Activated CD8-positive, alpha-beta T cell treated with anti-CD3 and anti-CD28 coated beads, Interleukin-2, amount 10 ng/mL, durations not matched to agents 7 days and 5 days (primary cell): ENCODE results near the gene CLEC20A. TPM values are rescaled to one million over a fixed set of nuclear protein-coding genes. Genes with fewer than 3 reads are reported as not detected.

Source experiments
- ATAC-seq: fragments of 150-1000 bp; cut with Tn5 transposase; one replicate; pipeline ENCODE4 v1.10.0; 2021; ENCODE audit warnings: moderate library complexity
- CTCF ChIA-PET: fragments of 350-600 bp; sonication (Branson Sonifier 250); formaldehyde crosslinking; loops from one replicate; lab custom pipeline; 2021; ENCODE audit warnings: antibody characterized with exemption; lab: Charles Lee
- POLR2A ChIA-PET: fragments of 350-600 bp; sonication (Branson Sonifier 250); formaldehyde crosslinking; loops from one replicate; lab custom pipeline; 2021; ENCODE audit warnings: antibody characterized with exemption; lab: Charles Lee
- DNase-seq: peaks from one replicate; pipeline ENCODE4 v3.0.0-alpha.2; 2020
- H3K27ac Mint-ChIP-seq: one replicate; pipeline ENCODE4 v1.8.0; 2021; ENCODE audit warnings: mild to moderate bottlenecking, mixed read lengths
- H3K27me3 Mint-ChIP-seq: one replicate; pipeline ENCODE4 v1.8.0; 2021; ENCODE audit warnings: low read depth, mixed read lengths
- H3K36me3 Mint-ChIP-seq: one replicate; pipeline ENCODE4 v1.8.0; 2021; ENCODE audit warnings: low read depth, mixed read lengths
- H3K4me1 Mint-ChIP-seq: one replicate; pipeline ENCODE4 v1.8.0; 2021; ENCODE audit warnings: low read depth, mixed read lengths
- H3K4me3 Mint-ChIP-seq: one replicate; pipeline ENCODE4 v1.8.0; 2021; ENCODE audit warnings: mild to moderate bottlenecking, mixed read lengths
- H3K9me3 Mint-ChIP-seq: one replicate; pipeline ENCODE4 v1.8.0; 2022; ENCODE audit warnings: mixed read lengths; ENCODE audit not compliant: insufficient read depth
- total RNA-seq, 2 experiments: library from RNA; stranded (reverse); gene quantifications; one replicate each; pipeline ENCODE4 v1.2.3, GENCODE V29; 2021

CLEC20A gene
- not detected for total RNA-seq

DNA sequence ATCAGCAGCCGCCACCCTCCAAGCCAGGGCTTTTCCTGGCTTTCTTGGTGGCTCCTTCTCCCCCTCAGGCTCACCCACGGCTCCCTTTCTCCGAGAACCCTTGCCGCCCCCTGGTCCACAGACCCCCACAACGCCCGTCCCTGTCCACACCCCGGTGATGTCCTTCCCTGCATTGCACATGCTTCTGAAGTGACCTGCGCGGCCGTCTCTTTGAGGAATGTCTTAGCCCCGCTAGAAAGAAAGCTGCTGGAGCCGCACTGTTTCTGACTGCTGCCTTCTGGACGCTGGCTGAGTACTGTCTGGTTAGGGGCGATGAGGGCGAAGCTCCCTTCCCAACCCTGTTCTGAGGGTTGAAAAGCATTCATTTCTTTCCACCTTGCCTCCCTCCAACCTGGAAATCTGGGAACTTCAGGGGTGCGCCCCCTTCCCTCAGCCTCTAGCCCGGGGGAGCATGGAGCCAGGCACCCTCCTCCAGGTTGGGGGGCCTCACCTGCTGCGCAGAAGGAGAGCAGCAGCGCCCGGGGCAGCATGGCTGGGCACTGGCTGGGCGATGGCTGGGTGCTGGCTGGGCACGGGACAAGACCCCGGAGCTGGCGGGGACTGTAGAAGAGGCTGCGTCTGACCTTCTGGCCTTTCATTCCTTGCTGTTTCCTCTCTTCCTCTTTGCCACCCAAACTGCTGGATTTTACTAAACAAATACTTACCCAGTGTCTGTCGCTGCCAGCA, at the start of gene CLEC20A:
CLEC20A (minus strand) TSS at position 555 of the 726 bp plus-strand sequence; CDS start at position 530, 25 bp downstream.
- H3K27me3 Mint-ChIP-seq = no peaks in the 10 kb centered on the region
- ATAC-seq (no peak), DNase-seq (no peak)
- POLR2A ChIA-PET = no interaction called here
- no peaks in the 10 kb centered on the region for H3K9me3 Mint-ChIP-seq
- no peaks in the 10 kb centered on the region for H3K36me3 Mint-ChIP-seq
- H3K4me1 Mint-ChIP-seq = no peaks in the 10 kb centered on the region
- no peak within 1 kb of the TSS for H3K27ac Mint-ChIP-seq
- CTCF ChIA-PET = no interaction called here
- H3K4me3 Mint-ChIP-seq = no peak within 1 kb of the TSS

DNA sequence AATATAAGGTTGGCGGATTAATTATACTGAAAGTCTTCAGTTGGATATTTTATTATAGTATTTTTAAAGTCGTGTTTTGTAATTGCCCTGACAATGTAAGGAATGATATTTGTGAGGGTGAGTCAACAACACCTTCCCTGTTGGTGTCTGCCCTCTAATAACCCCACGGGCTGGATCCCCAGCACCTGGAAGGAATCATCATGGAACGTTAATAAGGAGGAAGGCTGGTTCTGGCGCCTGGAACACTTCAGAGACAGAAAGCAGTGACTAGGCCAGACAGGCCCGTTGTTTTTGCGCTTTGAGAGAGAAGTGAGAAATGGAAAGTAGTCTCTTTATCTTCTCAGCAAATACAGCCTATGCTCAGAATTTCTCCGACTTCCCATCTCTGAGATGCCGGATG, 47.8 kb upstream of the CLEC20A start:
- ATAC-seq (no peak), DNase-seq (no peak)
- Mint-ChIP-seq H3K4me3 (no peak overlapping the region), H3K27ac (no peak overlapping the region), H3K36me3 (no peaks in the 10 kb centered on the region), H3K4me1 (peaks cover 4% of the 10 kb centered on the region), H3K27me3 (no peaks in the 10 kb centered on the region), H3K9me3 (no peaks in the 10 kb centered on the region)
- POLR2A ChIA-PET = no interaction called here
- CTCF ChIA-PET = interaction anchor here (0.7 to 1.6 kb wide), 3 partner anchors 12 to 208 kb away, joined by 3 to 4 read pairs (median 3); no protein-coding TSS in a partner anchor

DNA sequence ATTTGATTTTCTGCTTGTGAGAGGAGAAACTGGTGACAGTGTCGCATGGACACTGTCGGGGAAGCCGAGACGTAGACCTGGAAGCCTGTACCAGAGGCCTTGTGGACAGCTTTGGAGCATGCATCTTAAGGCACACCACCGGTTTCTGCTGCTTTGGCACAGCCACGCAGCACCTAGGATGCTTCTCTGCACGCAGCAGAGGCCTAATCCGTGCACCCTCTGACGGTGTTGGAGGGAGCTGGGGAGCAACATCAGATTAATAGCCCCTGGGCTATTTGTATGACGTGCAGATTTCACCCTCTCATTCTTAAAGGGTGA, 46.5 kb upstream of the CLEC20A start:
- DNase-seq (no peak), ATAC-seq (no peak)
- Mint-ChIP-seq H3K4me1 (peaks cover 4% of the 10 kb centered on the region), H3K9me3 (no peaks in the 10 kb centered on the region), H3K27me3 (no peaks in the 10 kb centered on the region), H3K27ac (peak overlapping the region; percentile 39), H3K4me3 (peak overlapping the region; percentile 86), H3K36me3 (no peaks in the 10 kb centered on the region)
- ChIA-PET POLR2A (no interaction called here), CTCF (interaction anchor here (0.5 to 5.7 kb wide), 6 partner anchors 206 to 538 kb away, joined by 3 to 40 read pairs (median 3); no protein-coding TSS in a partner anchor)

DNA sequence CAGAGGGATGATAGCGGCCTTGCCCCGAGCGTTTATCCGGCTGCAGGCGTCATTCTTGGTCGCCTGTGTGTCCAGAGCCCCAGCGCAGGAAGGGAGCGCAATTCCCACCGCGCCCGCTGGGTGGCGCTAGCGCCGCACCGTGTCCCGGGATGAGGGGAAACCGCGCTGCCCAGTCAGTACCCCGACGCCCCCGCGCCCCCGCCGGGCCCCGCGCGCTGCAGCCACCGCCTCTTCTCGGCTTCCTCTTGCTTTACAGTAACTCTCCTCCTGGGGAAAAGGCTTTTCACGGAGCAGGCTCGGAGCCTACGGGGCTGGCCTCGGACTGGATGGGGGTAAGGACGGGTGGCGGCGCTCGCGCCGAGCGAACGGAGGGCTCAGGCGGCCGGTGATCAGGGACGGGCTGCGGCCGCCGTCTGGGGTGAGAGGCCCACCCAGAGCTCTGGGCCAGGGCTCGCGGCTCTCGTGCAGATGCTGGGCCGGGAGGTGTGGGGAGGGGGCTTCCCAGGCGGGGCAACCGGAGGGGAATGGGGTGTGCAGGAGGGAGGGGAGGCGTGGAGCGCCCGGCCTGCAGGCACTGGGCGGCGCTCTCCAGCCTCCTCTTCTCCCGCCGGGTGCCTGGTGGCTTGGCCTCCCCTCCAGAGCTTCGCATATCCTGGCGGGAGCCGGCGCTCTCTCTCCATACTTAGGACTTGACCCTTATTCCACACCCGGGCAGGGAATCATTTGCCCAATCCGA, 46.0 kb upstream of the CLEC20A start:
- Mint-ChIP-seq H3K4me3 (peak overlapping the region; percentile 86), H3K36me3 (no peaks in the 10 kb centered on the region), H3K4me1 (peaks cover 4% of the 10 kb centered on the region), H3K27ac (peak overlapping the region; percentile 91), H3K9me3 (no peaks in the 10 kb centered on the region), H3K27me3 (no peaks in the 10 kb centered on the region)
- ATAC-seq (peak; percentile 94), DNase-seq (peak; percentile 87)
- POLR2A ChIA-PET = no interaction called here
- CTCF ChIA-PET = interaction anchor here (0.5 to 5.7 kb wide), 10 partner anchors 11 to 538 kb away, joined by 3 to 40 read pairs (median 3); no protein-coding TSS in a partner anchor

DNA sequence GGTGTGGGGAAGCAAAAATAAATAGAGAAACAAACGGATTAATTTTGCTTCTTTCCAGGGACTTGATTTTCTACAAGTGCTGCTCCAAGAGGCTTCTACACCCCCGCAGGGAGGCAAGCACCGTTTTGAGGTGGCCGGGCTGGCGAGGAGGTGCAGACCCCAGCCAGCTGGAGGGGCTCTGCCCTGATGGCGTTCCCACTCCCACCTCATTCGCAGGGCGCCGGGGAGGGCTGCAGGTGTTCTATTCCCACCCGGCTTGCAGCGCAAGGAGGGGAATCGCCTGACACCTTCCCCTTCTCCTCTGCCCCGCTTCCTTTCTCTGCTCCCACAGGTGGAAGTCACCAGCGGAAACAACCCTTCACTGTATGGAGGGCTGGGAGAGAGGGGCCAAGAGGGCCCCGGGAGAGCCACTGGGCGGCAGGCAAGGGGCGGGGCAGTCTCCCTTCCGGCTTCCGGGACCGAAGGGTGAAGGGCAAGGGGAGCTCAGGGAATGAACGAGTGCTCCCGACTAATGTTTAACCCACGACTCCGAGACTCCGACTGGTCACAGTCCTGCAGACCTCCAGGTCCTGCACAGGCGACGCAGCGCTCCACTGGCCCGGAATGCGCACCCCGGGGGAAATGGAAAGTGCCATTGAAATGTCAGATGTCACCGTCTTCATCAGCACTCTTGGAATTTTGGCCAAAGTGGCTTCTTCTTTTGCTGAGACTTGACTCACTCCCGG, 45.2 kb upstream of the CLEC20A start:
- Mint-ChIP-seq H3K27me3 (no peaks in the 10 kb centered on the region), H3K36me3 (no peaks in the 10 kb centered on the region), H3K27ac (peak overlapping the region; percentile 91), H3K9me3 (no peaks in the 10 kb centered on the region), H3K4me3 (peak overlapping the region; percentile 86), H3K4me1 (peaks cover 4% of the 10 kb centered on the region)
- DNase-seq (peak; percentile 54), ATAC-seq (peak; percentile 75)
- POLR2A ChIA-PET = no interaction called here
- CTCF ChIA-PET = interaction anchor here (0.6 to 5.7 kb wide), 10 partner anchors 9 to 539 kb away, joined by 3 to 40 read pairs (median 3); no protein-coding TSS in a partner anchor

DNA sequence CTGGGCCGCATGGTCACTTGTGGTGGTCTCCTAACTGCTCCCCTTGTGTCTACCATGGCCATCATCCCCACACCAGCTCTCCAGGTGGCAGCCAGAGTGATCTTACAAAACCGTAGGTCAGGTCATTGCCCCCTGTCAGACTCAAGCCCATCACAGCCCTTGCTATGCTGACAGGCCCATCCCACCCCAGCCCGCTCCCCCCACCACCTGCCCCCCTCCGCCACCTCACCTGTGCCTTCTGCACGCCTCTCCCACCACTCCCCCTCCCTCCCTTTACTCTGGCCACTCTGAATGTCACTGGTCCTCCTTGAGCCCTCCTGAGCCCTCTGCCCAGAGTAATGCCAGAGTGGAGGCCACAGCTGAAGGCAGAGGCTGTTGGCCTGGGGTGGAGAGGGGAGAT, 44.6 kb upstream of the CLEC20A start:
- CTCF ChIA-PET = interaction anchor here (0.7 to 5.7 kb wide), 6 partner anchors 8 to 535 kb away, joined by 3 to 40 read pairs (median 4); no protein-coding TSS in a partner anchor
- H3K27me3 Mint-ChIP-seq = no peaks in the 10 kb centered on the region
- no peak overlapping the region for H3K27ac Mint-ChIP-seq
- peaks cover 4% of the 10 kb centered on the region for H3K4me1 Mint-ChIP-seq
- H3K4me3 Mint-ChIP-seq = peak overlapping the region; percentile 86
- ATAC-seq (no peak), DNase-seq (no peak)
- no peaks in the 10 kb centered on the region for H3K36me3 Mint-ChIP-seq
- H3K9me3 Mint-ChIP-seq = no peaks in the 10 kb centered on the region
- POLR2A ChIA-PET = no interaction called here

DNA sequence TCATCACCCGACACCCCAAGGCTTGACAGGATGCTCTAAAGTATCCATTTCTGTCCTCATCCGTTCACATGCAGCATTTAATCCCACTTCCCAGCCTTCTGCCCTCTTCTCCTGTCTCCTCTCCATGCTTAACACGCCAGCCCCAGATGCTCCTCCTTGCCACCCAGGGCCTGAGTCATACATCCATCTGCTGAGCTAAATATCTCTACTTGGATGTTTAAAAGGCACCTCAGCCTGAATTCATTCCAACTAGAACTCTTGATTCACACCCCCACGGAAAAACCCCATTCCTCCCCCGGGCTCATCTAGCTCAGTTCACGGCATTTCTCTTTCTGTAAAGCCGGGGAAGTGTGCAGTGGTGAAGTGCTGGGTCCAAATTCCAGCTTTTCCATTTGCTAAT, 43.9 kb upstream of the CLEC20A start:
- CTCF ChIA-PET = interaction anchor here (1.1 to 5.7 kb wide), 4 partner anchors 9 to 463 kb away, joined by 3 to 40 read pairs (median 10); no protein-coding TSS in a partner anchor
- Mint-ChIP-seq H3K9me3 (no peaks in the 10 kb centered on the region), H3K4me3 (no peak overlapping the region), H3K27me3 (no peaks in the 10 kb centered on the region), H3K4me1 (peaks cover 4% of the 10 kb centered on the region), H3K27ac (no peak overlapping the region), H3K36me3 (no peaks in the 10 kb centered on the region)
- DNase-seq = no peak
- POLR2A ChIA-PET = no interaction called here
- ATAC-seq = no peak

DNA sequence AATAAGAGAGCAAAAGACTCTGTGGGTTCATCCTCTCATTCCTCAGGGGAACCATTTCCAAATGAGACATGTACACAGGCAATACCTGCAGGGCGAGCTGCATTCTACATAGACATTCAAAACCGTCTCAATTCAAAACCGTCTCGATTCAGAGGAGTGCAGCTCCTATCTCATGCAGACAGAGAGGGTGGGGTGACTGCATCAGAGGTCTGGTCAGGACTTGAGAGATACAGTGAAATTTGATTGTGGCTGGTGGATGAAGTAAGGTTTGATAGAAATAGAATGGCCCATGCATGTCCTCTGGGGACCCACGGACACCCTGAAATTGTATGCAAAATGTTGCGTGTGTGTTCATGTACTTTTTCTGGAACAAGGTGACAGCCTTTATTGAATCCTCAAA, 43.4 kb upstream of the CLEC20A start:
- Mint-ChIP-seq H3K36me3 (no peaks in the 10 kb centered on the region), H3K27ac (no peak overlapping the region), H3K4me1 (peaks cover 4% of the 10 kb centered on the region), H3K9me3 (no peaks in the 10 kb centered on the region), H3K27me3 (no peaks in the 10 kb centered on the region), H3K4me3 (no peak overlapping the region)
- POLR2A ChIA-PET = no interaction called here
- CTCF ChIA-PET = interaction anchor here (1.1 to 5.7 kb wide), 4 partner anchors 8 to 463 kb away, joined by 3 to 40 read pairs (median 10); no protein-coding TSS in a partner anchor
- DNase-seq (no peak), ATAC-seq (no peak)

DNA sequence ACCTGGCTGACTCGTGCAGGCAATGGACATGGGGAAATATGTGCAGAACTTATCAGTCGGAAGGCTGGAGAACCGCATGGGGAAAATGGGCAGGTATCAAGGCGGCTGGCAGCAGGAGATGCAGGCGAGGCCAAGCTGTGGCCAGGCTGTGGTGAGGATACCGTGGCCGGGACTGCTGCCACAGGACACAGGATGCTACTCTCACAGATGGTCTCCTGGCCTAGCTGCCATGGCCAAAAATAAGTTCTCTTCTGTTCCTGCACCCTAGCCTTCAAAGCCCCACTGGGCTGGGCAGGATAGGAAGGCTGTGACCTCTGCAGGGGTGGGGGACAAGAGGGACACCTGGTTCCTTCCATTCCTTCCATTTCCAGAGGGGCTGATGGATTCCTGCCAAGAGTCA, 42.5 kb upstream of the CLEC20A start:
- no peak for DNase-seq

DNA sequence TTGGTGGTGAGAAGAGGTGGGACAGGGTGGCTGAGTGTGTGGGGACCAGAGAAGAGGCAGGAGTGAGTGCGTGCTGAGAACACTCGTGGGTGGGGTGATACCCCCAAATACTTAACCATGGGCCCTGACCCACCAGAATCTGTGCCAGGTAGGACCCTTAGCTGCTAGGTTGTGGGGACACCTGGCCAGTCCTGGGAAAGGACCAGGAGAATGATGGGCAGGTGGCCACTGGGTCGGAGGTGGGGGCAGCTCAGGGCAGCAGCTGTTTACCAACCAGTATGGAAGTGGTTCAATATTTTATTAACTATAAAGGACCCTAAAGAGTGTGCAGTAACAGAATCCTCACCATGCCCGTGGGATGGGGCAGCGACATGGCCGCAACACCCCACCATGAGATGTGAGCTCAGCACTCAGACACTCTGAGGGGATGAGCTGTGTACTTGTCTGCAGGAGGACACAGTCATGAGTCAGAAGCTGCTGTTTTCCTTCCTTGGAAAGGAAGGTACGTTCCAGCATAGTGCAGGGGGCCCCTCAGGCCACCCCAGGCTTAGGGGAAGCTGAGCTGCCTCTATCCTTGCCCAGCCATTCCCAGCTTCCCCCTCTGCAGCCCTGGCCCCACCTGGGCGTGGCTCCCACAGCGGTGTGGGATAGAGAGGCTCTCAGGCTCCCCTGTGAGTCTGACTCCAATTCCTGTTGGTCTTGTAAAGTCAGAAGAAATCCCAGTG, 41.6 kb upstream of the CLEC20A start:
- peaks cover 3% of the 10 kb centered on the region for H3K4me1 Mint-ChIP-seq
- ChIA-PET POLR2A (no interaction called here), CTCF (interaction anchor here (1.4 to 5.7 kb wide), 2 partner anchors 10 to 465 kb away, joined by 3 to 40 read pairs; no protein-coding TSS in a partner anchor)
- ATAC-seq (no peak), DNase-seq (no peak)
- H3K27me3 Mint-ChIP-seq = no peaks in the 10 kb centered on the region
- no peak overlapping the region for H3K4me3 Mint-ChIP-seq
- H3K9me3 Mint-ChIP-seq = no peaks in the 10 kb centered on the region
- H3K27ac Mint-ChIP-seq = no peak overlapping the region
- no peaks in the 10 kb centered on the region for H3K36me3 Mint-ChIP-seq

More for the DNA sequence above, 42.5 kb upstream of the CLEC20A start:
- ChIA-PET POLR2A (no interaction called here), CTCF (interaction anchor here (5.7 kb wide), 1 partner anchor 464 kb away, joined by 40 read pairs; no protein-coding TSS in a partner anchor)
- no peak overlapping the region for H3K27ac Mint-ChIP-seq
- no peaks in the 10 kb centered on the region for H3K36me3 Mint-ChIP-seq
- H3K4me3 Mint-ChIP-seq = no peak overlapping the region
- H3K9me3 Mint-ChIP-seq = no peaks in the 10 kb centered on the region
- peaks cover 4% of the 10 kb centered on the region for H3K4me1 Mint-ChIP-seq
- ATAC-seq = no peak
- H3K27me3 Mint-ChIP-seq = no peaks in the 10 kb centered on the region
